DMS79 treated with DMSO at 0.1 percent for 48 hours (cell line): ENCODE measurements around the gene MYRIP.
"Not testable (repeated sequence)": the region's sequence is repeated elsewhere in the genome, so short reads cannot be mapped to it uniquely, and the experiment has no call there.

Source experiments
- DNase-seq: peaks from one replicate; lab custom pipeline; 2025; lab: John Stamatoyannopoulos, UW

The MYRIP gene

GRCh38 chr3:39971559-39972031 lies 162.2 kb downstream of the MYRIP start:
- no peak for DNase-seq

DNA sequence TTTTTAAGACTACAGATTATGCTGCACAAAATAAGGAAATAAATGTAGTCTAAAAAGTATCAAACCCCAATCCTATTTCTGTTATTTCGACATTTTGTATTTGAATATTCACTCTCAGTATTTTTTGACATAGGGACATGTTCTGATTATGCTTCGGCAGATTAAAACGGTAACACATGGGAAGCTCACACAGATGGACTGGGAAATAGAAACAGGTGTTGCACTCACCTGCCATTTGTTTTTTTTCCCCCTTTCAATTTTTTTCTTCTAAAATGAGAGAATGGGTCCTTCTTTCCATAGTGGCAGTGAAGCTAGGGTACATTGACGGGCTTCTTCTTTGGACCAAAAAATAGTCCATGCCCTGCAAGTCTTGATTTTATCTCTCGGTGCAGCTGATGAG lies 163.1 kb downstream of the MYRIP start:
- DNase-seq, result no peak

DNA sequence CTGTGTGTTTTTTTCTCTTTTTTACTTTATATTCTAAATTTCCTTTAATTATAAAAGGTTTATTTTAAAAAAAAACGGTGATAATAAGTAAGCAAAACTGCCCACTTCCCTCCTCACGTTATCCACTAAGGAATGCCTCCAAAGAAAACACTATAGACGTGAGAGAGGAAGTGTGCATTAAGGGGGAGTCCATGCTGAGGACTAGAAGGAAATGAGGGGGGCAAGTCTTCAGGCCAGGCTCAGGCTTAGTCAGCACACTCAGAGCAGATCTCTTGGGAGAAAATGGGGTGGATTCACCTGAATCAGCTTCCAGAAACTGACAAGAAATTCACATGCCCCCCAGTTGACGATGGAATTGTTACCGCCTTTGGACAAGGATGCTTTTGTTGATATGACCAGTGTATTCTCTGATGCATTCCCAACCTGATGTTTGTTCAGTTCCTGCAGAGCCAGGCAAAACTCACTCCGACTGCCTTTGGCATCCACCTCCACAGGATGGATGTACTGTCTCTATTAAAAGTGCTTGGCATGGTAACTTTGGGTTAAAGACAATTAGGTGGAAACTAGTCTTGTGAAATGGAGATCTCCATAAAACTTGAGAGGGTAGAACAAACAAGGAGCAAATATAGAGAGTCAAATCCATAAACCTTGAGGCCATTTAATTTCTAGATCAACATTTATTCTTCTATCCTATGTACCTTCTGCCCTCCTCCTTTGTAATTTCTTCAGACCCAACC lies 167.8 kb downstream of the MYRIP start:
- no peak for DNase-seq

GRCh38 chr3:39978308-39978707 lies 168.9 kb downstream of the MYRIP start:
- no peak for DNase-seq

GRCh38 chr3:39980058-39980457 lies 170.6 kb downstream of the MYRIP start:
- DNase-seq, result no peak

DNA sequence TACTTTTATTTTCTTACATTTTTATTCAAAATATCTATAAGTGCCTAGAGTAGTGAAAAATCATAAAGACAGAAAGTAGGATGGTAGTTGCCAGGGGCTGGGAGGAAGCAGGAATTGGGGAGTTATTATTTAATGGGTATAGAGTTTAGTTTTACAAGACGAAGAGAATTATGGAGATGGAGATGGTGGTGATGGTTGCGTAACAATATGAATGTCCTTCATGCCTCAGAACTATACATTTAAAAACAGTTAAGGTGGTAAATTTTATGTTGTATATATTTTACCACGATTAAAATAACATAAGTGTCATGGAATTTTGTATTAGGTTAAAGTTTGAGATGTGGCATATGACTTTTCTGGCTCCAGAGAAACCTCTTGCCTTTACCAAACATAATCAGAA lies 171.4 kb downstream of the MYRIP start:
- DNase-seq, result no peak

DNA sequence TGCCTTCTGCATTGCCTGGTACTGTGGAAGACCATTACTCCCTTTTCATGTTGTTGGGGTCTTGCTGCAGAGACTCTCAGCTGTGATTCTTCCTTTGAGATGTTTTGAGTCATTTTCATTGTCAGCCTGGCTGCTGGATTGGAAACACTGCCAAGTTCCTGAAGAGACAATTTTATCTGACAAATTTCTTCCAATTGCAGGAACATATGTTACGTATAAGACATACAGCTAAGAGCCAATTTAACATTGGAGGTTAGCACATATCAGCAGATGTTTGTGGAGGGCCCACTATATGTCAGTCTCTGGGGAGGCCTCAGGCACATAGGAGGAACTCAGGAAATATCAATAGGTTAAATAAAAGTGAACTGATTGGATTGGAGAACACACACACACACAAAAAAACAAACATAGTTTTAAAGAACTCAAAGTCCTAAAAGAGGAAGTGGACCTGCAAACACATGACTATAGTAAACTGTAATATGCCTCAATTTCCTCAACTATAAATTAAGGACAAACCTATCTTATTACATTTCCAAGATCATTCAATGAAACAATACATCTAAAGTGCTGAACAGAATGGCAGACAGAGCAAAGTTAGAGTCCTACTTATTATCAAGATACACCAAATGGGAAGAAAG lies 172.3 kb downstream of the MYRIP start:
- no peak for DNase-seq

- no peak for DNase-seq
Observed at GRCh38 chr3:39982665-39983357, 173.4 kb downstream of the MYRIP start.

DNA sequence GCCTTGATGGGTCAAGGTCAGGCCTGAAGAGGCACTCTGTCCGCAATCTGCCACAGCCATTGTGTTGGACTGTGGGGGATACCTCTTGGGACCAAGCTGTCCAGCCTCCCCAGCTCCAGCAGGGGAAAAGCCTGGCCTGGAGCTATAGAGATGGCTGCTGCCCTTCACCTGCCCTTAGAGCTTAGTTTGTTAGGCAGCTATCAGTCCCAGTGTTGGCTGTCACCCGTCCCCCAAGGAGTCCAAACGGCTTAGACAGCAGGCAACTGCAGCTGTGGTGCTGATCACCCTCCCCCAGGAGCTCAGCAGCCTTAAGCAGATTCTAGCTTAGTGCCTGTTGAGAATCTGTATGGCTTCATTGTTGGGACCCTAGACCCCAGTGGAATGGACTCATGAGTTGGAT lies 180.3 kb downstream of the MYRIP start:
- DNase-seq, result no peak

GRCh38 chr3:39990532-39990931 lies 181.1 kb downstream of the MYRIP start:
- DNase-seq, result peak; percentile 3

GRCh38 chr3:40008796-40009195 lies 199.4 kb downstream of the MYRIP start:
- no peak for DNase-seq

DNA sequence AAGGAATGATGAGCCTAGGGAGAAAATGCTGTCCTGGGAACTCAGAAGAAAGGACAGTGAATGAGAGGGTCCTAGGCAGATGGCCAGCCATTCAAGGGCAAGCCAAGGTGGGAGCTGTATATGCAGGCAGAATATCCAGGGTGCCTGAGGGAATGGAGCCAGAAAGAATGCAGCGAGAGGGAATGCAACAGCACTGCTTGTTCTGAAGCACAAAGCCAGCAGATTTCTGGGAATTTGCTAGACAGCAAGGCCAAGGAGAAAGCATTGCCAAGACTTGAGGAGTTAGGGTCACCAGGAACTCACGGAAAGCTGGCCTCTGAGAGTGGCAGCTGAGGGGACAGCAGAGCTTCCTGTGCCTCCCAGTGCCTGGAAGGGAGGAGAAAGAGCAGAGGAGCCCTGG lies 200.6 kb downstream of the MYRIP start:
- no peak for DNase-seq

GRCh38 chr3:40012381-40012780 lies 203.0 kb downstream of the MYRIP start:
- no peak for DNase-seq

GRCh38 chr3:40016391-40016790 lies 207.0 kb downstream of the MYRIP start:
- no peak for DNase-seq

DNA sequence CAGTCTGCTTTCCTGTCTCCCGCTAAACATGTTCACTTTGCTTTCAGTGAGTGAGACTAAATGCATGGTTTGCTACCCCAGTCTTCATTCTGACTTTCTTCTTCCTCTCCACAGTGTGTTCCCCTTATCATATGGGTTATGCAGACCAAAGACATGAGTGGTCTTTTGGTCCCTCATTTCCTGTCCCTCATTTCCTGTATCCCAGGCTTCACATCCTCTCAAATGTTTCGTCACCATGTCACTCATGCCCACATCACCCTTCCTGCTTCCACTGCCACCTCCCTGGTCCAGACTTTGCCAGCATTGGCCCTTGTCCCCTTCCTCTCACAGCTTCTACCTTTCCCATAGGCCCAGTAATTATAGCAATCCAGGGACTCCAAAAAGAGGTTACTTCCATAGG lies 209.0 kb downstream of the MYRIP start:
- DNase-seq, result no peak

DNA sequence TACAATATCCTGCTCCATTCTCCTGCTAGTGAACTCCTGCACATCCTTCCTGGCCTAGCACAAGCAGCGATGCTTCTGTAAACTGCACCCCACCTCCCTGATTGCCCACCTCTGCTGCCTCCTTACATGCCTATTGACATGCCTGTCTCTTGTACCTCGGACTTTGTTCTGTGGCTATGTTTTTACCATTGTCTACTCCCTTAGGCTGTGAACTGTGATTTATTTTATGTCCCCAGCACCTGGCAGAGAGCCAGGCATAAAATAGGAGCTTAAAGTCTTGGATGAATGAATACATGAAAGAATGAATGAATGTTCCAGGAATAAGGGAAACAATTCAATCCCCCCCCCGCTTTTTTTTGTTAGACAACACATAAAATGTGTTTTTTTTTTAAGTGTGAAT lies 210.0 kb downstream of the MYRIP start:
- no peak for DNase-seq

- DNase-seq, result no peak
Observed at GRCh38 chr3:40020689-40021088, 211.3 kb downstream of the MYRIP start.

GRCh38 chr3:40021338-40021737 lies 211.9 kb downstream of the MYRIP start:
- DNase-seq, result no peak

GRCh38 chr3:40022297-40022827 lies 213.0 kb downstream of the MYRIP start:
- DNase-seq, result no peak

DNA sequence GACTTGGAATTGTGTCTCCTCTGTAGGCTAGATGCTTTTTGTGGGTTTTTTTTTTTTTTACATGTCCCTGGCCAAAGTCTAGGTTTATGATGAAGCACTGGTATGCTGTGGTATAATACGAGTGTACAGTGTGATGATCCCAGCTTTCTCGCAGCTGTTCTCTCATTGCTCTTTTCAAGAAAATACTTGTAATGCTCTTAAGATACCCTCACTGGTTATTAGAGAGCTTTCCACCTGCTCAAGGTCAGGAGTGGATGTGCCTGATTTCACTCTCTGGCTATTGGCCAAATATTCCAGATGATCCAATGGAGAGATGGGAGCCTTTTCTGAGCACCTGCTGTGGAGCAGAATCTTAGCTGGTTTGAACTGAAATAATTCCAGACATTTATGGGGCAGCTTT lies 215.1 kb downstream of the MYRIP start:
- DNase-seq, result peak; percentile 73

- not testable (repeated sequence) for DNase-seq
Observed at GRCh38 chr3:40025892-40026291, 216.5 kb downstream of the MYRIP start.

GRCh38 chr3:40035177-40035576 lies 225.8 kb downstream of the MYRIP start:
- DNase-seq, result no peak

DNA sequence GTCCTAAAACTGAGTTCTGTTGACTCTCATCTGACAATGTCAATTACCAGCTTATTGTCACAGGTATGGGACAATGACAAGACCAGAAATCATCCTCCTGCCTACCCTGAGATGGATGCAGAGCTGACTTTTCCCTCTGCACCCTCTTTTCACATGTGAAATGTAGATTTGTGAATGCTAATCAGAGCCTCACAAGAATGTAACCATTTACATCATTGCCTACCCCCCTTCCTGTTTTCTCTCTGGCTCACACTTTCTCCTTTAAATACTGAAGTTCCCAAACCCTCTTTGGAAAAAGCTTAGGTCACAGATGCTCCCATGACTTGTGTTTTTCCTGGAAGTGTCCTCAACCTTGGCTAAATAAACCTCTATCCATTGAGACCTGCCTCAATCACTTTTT lies 228.2 kb downstream of the MYRIP start:
- DNase-seq, result no peak
